ENCODE data around the gene PTPN4.

Gene PTPN4

GRCh38 chr2:119860924-119861323 lies 101.2 kb downstream of the PTPN4 start:
- DNase-seq = no peak
- H3K4me3 Mint-ChIP-seq = no peak overlapping the region
- no peaks in the 10 kb centered on the region for H3K9me3 Mint-ChIP-seq
- H3K4me1 Mint-ChIP-seq (ENCODE audit: low read depth) = peaks cover 80% of the 10 kb centered on the region
- H3K36me3 Mint-ChIP-seq (ENCODE audit: low read depth) = peaks cover 21% of the 10 kb centered on the region
- H3K27me3 Mint-ChIP-seq = no peaks in the 10 kb centered on the region
- H3K27ac Mint-ChIP-seq = no peak overlapping the region

GRCh38 chr2:119862127-119862889 lies 102.6 kb downstream of the PTPN4 start:
- Mint-ChIP-seq H3K4me3 (peak overlapping the region; percentile 21), H3K4me1 (ENCODE audit: low read depth) (peaks cover 81% of the 10 kb centered on the region), H3K27me3 (no peaks in the 10 kb centered on the region), H3K36me3 (ENCODE audit: low read depth) (peaks cover 27% of the 10 kb centered on the region), H3K27ac (peak overlapping the region; percentile 55), H3K9me3 (no peaks in the 10 kb centered on the region)
- DNase-seq = no peak

GRCh38 chr2:119864318-119864717 lies 104.6 kb downstream of the PTPN4 start:
- no peak overlapping the region for H3K27ac Mint-ChIP-seq
- no peak overlapping the region for H3K4me3 Mint-ChIP-seq
- no peak for DNase-seq

GRCh38 chr2:119871725-119872124 lies 112.0 kb downstream of the PTPN4 start:
- Mint-ChIP-seq H3K9me3 (peaks cover 4% of the 10 kb centered on the region), H3K36me3 (ENCODE audit: low read depth) (peaks cover 18% of the 10 kb centered on the region), H3K4me3 (no peak overlapping the region), H3K4me1 (ENCODE audit: low read depth) (peaks cover 52% of the 10 kb centered on the region), H3K27me3 (no peaks in the 10 kb centered on the region), H3K27ac (no peak overlapping the region)
- DNase-seq = no peak

More at GRCh38 chr2:119864318-119864717, 104.6 kb downstream of the PTPN4 start:
- peaks cover 30% of the 10 kb centered on the region for H3K36me3 Mint-ChIP-seq (ENCODE audit: low read depth)
- peaks cover 77% of the 10 kb centered on the region for H3K4me1 Mint-ChIP-seq (ENCODE audit: low read depth)
- no peaks in the 10 kb centered on the region for H3K27me3 Mint-ChIP-seq
- no peaks in the 10 kb centered on the region for H3K9me3 Mint-ChIP-seq

GRCh38 chr2:119873350-119874315 lies 113.9 kb downstream of the PTPN4 start:
- no peaks in the 10 kb centered on the region for H3K27me3 Mint-ChIP-seq
- peaks cover 15% of the 10 kb centered on the region for H3K36me3 Mint-ChIP-seq (ENCODE audit: low read depth)
- no peak overlapping the region for H3K4me3 Mint-ChIP-seq
- DNase-seq = no peak
- peaks cover 44% of the 10 kb centered on the region for H3K4me1 Mint-ChIP-seq (ENCODE audit: low read depth)
- H3K27ac Mint-ChIP-seq = no peak overlapping the region
- peaks cover 4% of the 10 kb centered on the region for H3K9me3 Mint-ChIP-seq

- Mint-ChIP-seq H3K4me3 (no peak overlapping the region), H3K27ac (no peak overlapping the region), H3K27me3 (no peaks in the 10 kb centered on the region), H3K9me3 (peaks cover under 1% of the 10 kb centered on the region), H3K36me3 (ENCODE audit: low read depth) (peaks cover 19% of the 10 kb centered on the region), H3K4me1 (ENCODE audit: low read depth) (peaks cover 27% of the 10 kb centered on the region)
- DNase-seq = no peak
Observed at GRCh38 chr2:119879502-119879901, 119.8 kb downstream of the PTPN4 start.

- DNase-seq = no peak
- no peak overlapping the region for H3K27ac Mint-ChIP-seq
- peaks cover 22% of the 10 kb centered on the region for H3K9me3 Mint-ChIP-seq
- H3K4me1 Mint-ChIP-seq (ENCODE audit: low read depth) = peaks cover 3% of the 10 kb centered on the region
- H3K4me3 Mint-ChIP-seq = no peak overlapping the region
- peaks cover 69% of the 10 kb centered on the region for H3K36me3 Mint-ChIP-seq (ENCODE audit: low read depth)
- no peaks in the 10 kb centered on the region for H3K27me3 Mint-ChIP-seq
Observed at GRCh38 chr2:119888680-119889079, 129.0 kb downstream of the PTPN4 start.

- Mint-ChIP-seq H3K4me1 (ENCODE audit: low read depth) (no peaks in the 10 kb centered on the region), H3K9me3 (no peaks in the 10 kb centered on the region), H3K4me3 (no peak overlapping the region), H3K36me3 (ENCODE audit: low read depth) (peaks cover 60% of the 10 kb centered on the region), H3K27ac (no peak overlapping the region), H3K27me3 (no peaks in the 10 kb centered on the region)
- DNase-seq = no peak
Observed at GRCh38 chr2:119897736-119898395, 138.1 kb downstream of the PTPN4 start.

- Mint-ChIP-seq H3K27ac (no peak overlapping the region), H3K27me3 (no peaks in the 10 kb centered on the region), H3K4me3 (no peak overlapping the region), H3K4me1 (ENCODE audit: low read depth) (no peaks in the 10 kb centered on the region), H3K36me3 (ENCODE audit: low read depth) (peaks cover 78% of the 10 kb centered on the region), H3K9me3 (peaks cover 3% of the 10 kb centered on the region)
- no peak for DNase-seq
Observed at GRCh38 chr2:119901013-119901412, 141.3 kb downstream of the PTPN4 start.

- no peak for DNase-seq
- H3K4me1 Mint-ChIP-seq (ENCODE audit: low read depth) = no peaks in the 10 kb centered on the region
- no peaks in the 10 kb centered on the region for H3K9me3 Mint-ChIP-seq
- H3K27ac Mint-ChIP-seq = no peak overlapping the region
- peaks cover 72% of the 10 kb centered on the region for H3K36me3 Mint-ChIP-seq (ENCODE audit: low read depth)
- H3K27me3 Mint-ChIP-seq = no peaks in the 10 kb centered on the region
- H3K4me3 Mint-ChIP-seq = no peak overlapping the region
Observed at GRCh38 chr2:119910566-119910965, 150.8 kb downstream of the PTPN4 start.

GRCh38 chr2:119914266-119914665 lies 154.5 kb downstream of the PTPN4 start:
- Mint-ChIP-seq H3K36me3 (ENCODE audit: low read depth) (peaks cover 54% of the 10 kb centered on the region), H3K27ac (no peak overlapping the region)
- no peak for DNase-seq

GRCh38 chr2:119921825-119922224 lies 162.1 kb downstream of the PTPN4 start:
- no peak overlapping the region for H3K4me3 Mint-ChIP-seq
- H3K4me1 Mint-ChIP-seq (ENCODE audit: low read depth) = peaks cover 37% of the 10 kb centered on the region
- H3K27me3 Mint-ChIP-seq = no peaks in the 10 kb centered on the region
- no peaks in the 10 kb centered on the region for H3K9me3 Mint-ChIP-seq
- no peak overlapping the region for H3K27ac Mint-ChIP-seq
- peaks cover 16% of the 10 kb centered on the region for H3K36me3 Mint-ChIP-seq (ENCODE audit: low read depth)
- no peak for DNase-seq

More at GRCh38 chr2:119914266-119914665, 154.5 kb downstream of the PTPN4 start:
- Mint-ChIP-seq H3K9me3 (no peaks in the 10 kb centered on the region), H3K27me3 (no peaks in the 10 kb centered on the region), H3K4me3 (no peak overlapping the region), H3K4me1 (ENCODE audit: low read depth) (peaks cover 3% of the 10 kb centered on the region)

- Mint-ChIP-seq H3K9me3 (no peaks in the 10 kb centered on the region), H3K27me3 (no peaks in the 10 kb centered on the region), H3K4me1 (ENCODE audit: low read depth) (peaks cover 43% of the 10 kb centered on the region), H3K27ac (no peak overlapping the region), H3K36me3 (ENCODE audit: low read depth) (peaks cover 15% of the 10 kb centered on the region), H3K4me3 (no peak overlapping the region)
- DNase-seq = no peak
Observed at GRCh38 chr2:119922699-119923098, 163.0 kb downstream of the PTPN4 start.

GRCh38 chr2:119929537-119929936 lies 169.8 kb downstream of the PTPN4 start:
- H3K27ac Mint-ChIP-seq = peak overlapping the region; percentile 87
- no peak for DNase-seq

More at GRCh38 chr2:119929537-119929936, 169.8 kb downstream of the PTPN4 start:
- H3K4me1 Mint-ChIP-seq (ENCODE audit: low read depth) = peaks cover 71% of the 10 kb centered on the region
- H3K27me3 Mint-ChIP-seq = no peaks in the 10 kb centered on the region
- peak overlapping the region; percentile 66 for H3K4me3 Mint-ChIP-seq
- H3K9me3 Mint-ChIP-seq = no peaks in the 10 kb centered on the region
- peaks cover 25% of the 10 kb centered on the region for H3K36me3 Mint-ChIP-seq (ENCODE audit: low read depth)
